ENCODE measurements around the gene PMM2.

The PMM2 gene

DNA sequence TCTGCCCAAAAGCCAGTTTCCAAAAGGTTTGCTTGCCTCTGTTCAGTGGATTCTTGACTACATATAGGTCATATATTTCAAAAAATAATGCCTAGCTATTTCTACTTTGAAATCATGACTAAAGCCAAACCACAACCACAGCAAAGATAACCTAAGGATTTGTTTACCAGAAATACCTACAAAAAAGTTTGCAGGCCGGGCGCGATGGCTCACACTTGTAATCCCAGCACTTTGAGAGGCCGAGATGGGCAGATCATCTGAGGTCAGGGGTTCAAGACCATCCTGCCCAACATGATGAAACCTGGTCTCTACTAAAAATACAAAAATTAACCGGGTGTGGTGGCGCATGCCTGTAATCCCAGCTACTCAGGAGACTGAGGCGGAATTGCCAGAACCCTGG lies 56.0 kb downstream of the PMM2 start:
- no peak overlapping the region for H2BK12ac ChIP-seq (ENCODE audit: low read length in 2 of 2)
- peaks cover 21% of the 10 kb centered on the region for H3K79me1 ChIP-seq (replicated peaks; ENCODE audit: low read length, poor library complexity, severe bottlenecking)
- no peak overlapping the region for H2AFZ ChIP-seq (ENCODE audit: low read depth, low read length)
- no peak overlapping the region for H3K4me2 ChIP-seq (ENCODE audit: low read length, poor library complexity, severe bottlenecking)
- no peak overlapping the region for H3K14ac ChIP-seq (ENCODE audit: low read length in 2 of 2)
- no peak overlapping the region for H4K8ac ChIP-seq (ENCODE audit: low read length)
- H3K18ac ChIP-seq (ENCODE audit: low read depth in 1 of 2, low read length in 2 of 2): no peak overlapping the region
- H3K23ac ChIP-seq (ENCODE audit: low read length in 2 of 2): no peak overlapping the region
- no peak overlapping the region for H2BK5ac ChIP-seq (ENCODE audit: low read depth, low read length, poor library complexity, severe bottlenecking)
- H3K4me3 ChIP-seq (ENCODE audit: insufficient read depth in 1 of 2, low read depth in 1 of 2, low read length in 2 of 2): no peak overlapping the region
- no peak overlapping the region for H2AK5ac ChIP-seq (ENCODE audit: low read length, severe bottlenecking)
- 73% methylated on average over 7 of the region's 7 CpGs for WGBS
- no peak overlapping the region for H3K4ac ChIP-seq (ENCODE audit: low read depth in 1 of 2, low read length in 2 of 2)
- no peak overlapping the region for H3K9ac ChIP-seq (ENCODE audit: low read length)
- H3K36me3 ChIP-seq (ENCODE audit: control insufficient read depth in 1 of 2, insufficient read depth in 2 of 2, low read depth in 1 of 2, low read length in 2 of 2): peaks cover 85 to 86% of the 10 kb centered on the region in 2 experiments
- no peak overlapping the region for H2BK120ac ChIP-seq (ENCODE audit: low read depth, low read length)
- H2BK15ac ChIP-seq (ENCODE audit: low read depth, poor library complexity, severe bottlenecking): no peak overlapping the region
- no peak overlapping the region for H3K27ac ChIP-seq (ENCODE audit: low read length, poor library complexity, severe bottlenecking)
- no peaks in the 10 kb centered on the region for H3K27me3 ChIP-seq (ENCODE audit: control insufficient read depth in 1 of 2, insufficient read depth in 1 of 2, low read length in 2 of 2)
- H4K91ac ChIP-seq (ENCODE audit: low read length): no peak overlapping the region
- no peak for DNase-seq
- peaks cover 37% of the 10 kb centered on the region for H3K4me1 ChIP-seq (ENCODE audit: control insufficient read depth, insufficient read depth, low read depth, low read length)
- no peaks in the 10 kb centered on the region for H3K9me3 ChIP-seq (ENCODE audit: control insufficient read depth, low read length)

DNA sequence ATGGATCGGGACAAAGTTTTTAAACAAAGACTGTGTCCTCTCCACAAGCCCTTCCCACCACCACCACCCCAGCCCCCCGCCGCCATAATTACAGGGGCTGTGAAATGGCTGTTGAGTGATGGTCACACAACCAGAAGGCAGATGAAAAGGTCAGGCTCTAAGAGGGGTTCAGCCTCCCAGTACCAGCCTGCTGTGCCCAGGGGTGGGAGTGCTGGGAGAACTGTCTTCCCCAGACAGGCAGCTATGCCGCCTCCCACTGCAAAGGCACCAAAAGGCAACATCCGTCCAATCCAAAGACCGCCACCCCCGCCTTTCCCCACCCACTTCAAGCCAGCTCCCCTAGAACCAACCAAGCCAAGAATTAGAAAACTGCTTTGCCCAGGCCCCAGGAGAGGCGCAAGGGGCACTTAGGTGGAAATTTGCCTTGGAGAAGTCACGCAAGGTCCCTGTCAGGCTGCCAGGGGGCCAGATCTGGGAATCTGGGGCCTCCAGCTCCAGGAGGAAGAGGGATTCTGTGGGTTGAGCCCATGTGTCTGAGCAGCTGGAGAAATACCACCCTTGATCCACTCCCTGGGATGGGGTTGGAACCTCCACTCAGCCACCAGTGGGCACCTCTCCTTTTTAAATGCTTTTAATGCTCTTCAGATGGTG lies 56.8 kb downstream of the PMM2 start:
- no peak overlapping the region for H3K14ac ChIP-seq (ENCODE audit: low read length in 2 of 2)
- H3K27me3 ChIP-seq (ENCODE audit: control insufficient read depth in 1 of 2, insufficient read depth in 1 of 2, low read length in 2 of 2): no peaks in the 10 kb centered on the region
- peak overlapping the region in 1 of 2 experiments; percentile 22 for H3K18ac ChIP-seq (ENCODE audit: low read depth in 1 of 2, low read length in 2 of 2)
- peak overlapping the region; percentile 6 for H3K27ac ChIP-seq (ENCODE audit: low read length, poor library complexity, severe bottlenecking)
- no peak for DNase-seq
- no peak overlapping the region for H2AFZ ChIP-seq (ENCODE audit: low read depth, low read length)
- 96% methylated on average over 6 of the region's 9 CpGs for WGBS
- H3K4ac ChIP-seq (ENCODE audit: low read depth in 1 of 2, low read length in 2 of 2): no peak overlapping the region
- H2BK120ac ChIP-seq (ENCODE audit: low read depth, low read length): no peak overlapping the region
- no peak overlapping the region for H2AK5ac ChIP-seq (ENCODE audit: low read length, severe bottlenecking)
- no peak overlapping the region for H3K23ac ChIP-seq (ENCODE audit: low read length in 2 of 2)
- H3K9ac ChIP-seq (ENCODE audit: low read length): no peak overlapping the region
- peaks cover 86 to 87% of the 10 kb centered on the region in 2 experiments for H3K36me3 ChIP-seq (ENCODE audit: control insufficient read depth in 1 of 2, insufficient read depth in 2 of 2, low read depth in 1 of 2, low read length in 2 of 2)
- H4K8ac ChIP-seq (ENCODE audit: low read length): no peak overlapping the region
- H3K4me1 ChIP-seq (ENCODE audit: control insufficient read depth, insufficient read depth, low read depth, low read length): peaks cover 35% of the 10 kb centered on the region
- no peak overlapping the region for H3K4me2 ChIP-seq (ENCODE audit: low read length, poor library complexity, severe bottlenecking)
- no peak overlapping the region for H2BK15ac ChIP-seq (ENCODE audit: low read depth, poor library complexity, severe bottlenecking)
- no peaks in the 10 kb centered on the region for H3K9me3 ChIP-seq (ENCODE audit: control insufficient read depth, low read length)
- no peak overlapping the region for H2BK5ac ChIP-seq (ENCODE audit: low read depth, low read length, poor library complexity, severe bottlenecking)
- H4K91ac ChIP-seq (ENCODE audit: low read length): peak overlapping the region; percentile 18
- H3K4me3 ChIP-seq (ENCODE audit: insufficient read depth in 1 of 2, low read depth in 1 of 2, low read length in 2 of 2): no peak overlapping the region
- H2BK12ac ChIP-seq (ENCODE audit: low read length in 2 of 2): no peak overlapping the region
- peaks cover 21% of the 10 kb centered on the region for H3K79me1 ChIP-seq (replicated peaks; ENCODE audit: low read length, poor library complexity, severe bottlenecking)

DNA sequence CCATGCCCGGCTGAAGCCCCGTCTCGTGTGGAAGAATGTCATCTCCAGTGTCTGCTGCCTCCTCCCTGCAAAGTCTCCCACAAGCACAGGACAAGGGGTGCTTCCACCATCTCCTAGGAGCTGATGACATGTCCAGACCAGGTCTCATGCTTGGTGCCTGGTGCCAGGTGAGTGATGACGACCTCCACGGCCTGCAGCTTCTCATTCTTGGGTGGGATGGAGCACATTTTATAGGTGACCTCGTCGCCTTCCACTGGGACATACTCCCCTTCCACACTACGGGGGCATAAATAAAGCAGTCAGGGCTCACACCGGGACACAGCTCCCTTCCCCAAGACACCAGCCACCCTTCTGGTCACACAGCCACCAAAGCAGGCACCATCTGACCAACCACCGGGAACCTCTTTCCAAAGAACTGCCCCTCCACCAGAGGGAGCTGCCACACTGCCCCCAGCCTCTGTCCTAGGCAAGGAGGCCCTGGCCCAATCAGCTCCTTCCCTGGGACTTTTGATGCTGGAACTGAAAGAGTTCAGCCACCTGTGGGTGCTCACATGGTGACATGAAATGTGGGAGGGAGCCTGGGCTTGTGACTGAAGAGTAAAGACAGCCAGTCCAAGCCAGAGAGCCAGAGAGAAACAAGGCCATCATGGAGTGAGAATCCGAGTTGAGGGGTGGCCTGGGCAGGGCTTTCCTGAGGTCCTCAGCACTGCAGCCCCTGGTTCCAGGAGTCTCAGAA lies 57.6 kb downstream of the PMM2 start:
- Histone ChIP-seq H2BK12ac (ENCODE audit: low read length in 2 of 2) (no peak overlapping the region), H2BK120ac (ENCODE audit: low read depth, low read length) (no peak overlapping the region), H2BK15ac (ENCODE audit: low read depth, poor library complexity, severe bottlenecking) (no peak overlapping the region), H4K8ac (ENCODE audit: low read length) (no peak overlapping the region), H3K9ac (ENCODE audit: low read length) (no peak overlapping the region), H4K91ac (ENCODE audit: low read length) (peak overlapping the region; percentile 9), H3K18ac (ENCODE audit: low read depth in 1 of 2, low read length in 2 of 2) (no peak overlapping the region), H3K4ac (ENCODE audit: low read depth in 1 of 2, low read length in 2 of 2) (no peak overlapping the region), H2AFZ (ENCODE audit: low read depth, low read length) (no peak overlapping the region), H2BK5ac (ENCODE audit: low read depth, low read length, poor library complexity, severe bottlenecking) (no peak overlapping the region), H3K23ac (ENCODE audit: low read length in 2 of 2) (no peak overlapping the region), H3K4me3 (ENCODE audit: insufficient read depth in 1 of 2, low read depth in 1 of 2, low read length in 2 of 2) (no peak overlapping the region), H2AK5ac (ENCODE audit: low read length, severe bottlenecking) (no peak overlapping the region), H3K27me3 (ENCODE audit: control insufficient read depth in 1 of 2, insufficient read depth in 1 of 2, low read length in 2 of 2) (no peaks in the 10 kb centered on the region), H3K9me3 (ENCODE audit: control insufficient read depth, low read length) (no peaks in the 10 kb centered on the region), H3K36me3 (ENCODE audit: control insufficient read depth in 1 of 2, insufficient read depth in 2 of 2, low read depth in 1 of 2, low read length in 2 of 2) (peaks cover 79 to 81% of the 10 kb centered on the region in 2 experiments), H3K4me1 (ENCODE audit: control insufficient read depth, insufficient read depth, low read depth, low read length) (peaks cover 36% of the 10 kb centered on the region), H3K79me1 (replicated peaks; ENCODE audit: low read length, poor library complexity, severe bottlenecking) (peaks cover 21% of the 10 kb centered on the region), H3K14ac (ENCODE audit: low read length in 2 of 2) (no peak overlapping the region), H3K4me2 (ENCODE audit: low read length, poor library complexity, severe bottlenecking) (no peak overlapping the region), H3K27ac (ENCODE audit: low read length, poor library complexity, severe bottlenecking) (no peak overlapping the region)
- DNase-seq: no peak
- WGBS: 88% methylated on average over 9 of the region's 11 CpGs

DNA sequence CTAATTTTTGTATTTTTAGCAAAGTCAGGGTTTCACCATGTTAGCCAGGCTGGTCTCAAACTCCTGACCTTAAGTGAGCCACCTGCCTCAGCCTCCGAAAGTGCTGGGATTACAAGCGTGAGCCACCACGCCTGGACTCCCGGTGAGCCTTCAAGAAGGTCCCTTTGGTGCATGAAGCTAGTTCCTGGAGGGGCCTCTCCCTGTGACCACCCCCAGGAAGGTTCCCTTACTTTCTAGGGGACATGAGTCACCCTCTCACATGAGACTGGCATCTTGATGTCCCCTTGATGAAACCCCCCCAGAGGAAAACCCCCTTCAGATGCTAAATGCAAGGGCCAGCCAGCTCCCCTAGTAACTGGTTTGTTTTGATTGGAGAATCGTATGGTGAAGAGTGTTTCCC lies 58.3 kb downstream of the PMM2 start:
- Histone ChIP-seq H2AK5ac (ENCODE audit: low read length, severe bottlenecking) (no peak overlapping the region), H3K27ac (ENCODE audit: low read length, poor library complexity, severe bottlenecking) (no peak overlapping the region), H3K9me3 (ENCODE audit: control insufficient read depth, low read length) (no peaks in the 10 kb centered on the region), H3K4me3 (ENCODE audit: insufficient read depth in 1 of 2, low read depth in 1 of 2, low read length in 2 of 2) (no peak overlapping the region), H2BK12ac (ENCODE audit: low read length in 2 of 2) (no peak overlapping the region), H3K23ac (ENCODE audit: low read length in 2 of 2) (no peak overlapping the region), H3K18ac (ENCODE audit: low read depth in 1 of 2, low read length in 2 of 2) (no peak overlapping the region), H3K79me1 (replicated peaks; ENCODE audit: low read length, poor library complexity, severe bottlenecking) (peaks cover 21% of the 10 kb centered on the region), H3K4me2 (ENCODE audit: low read length, poor library complexity, severe bottlenecking) (no peak overlapping the region), H2AFZ (ENCODE audit: low read depth, low read length) (no peak overlapping the region), H3K36me3 (ENCODE audit: control insufficient read depth in 1 of 2, insufficient read depth in 2 of 2, low read depth in 1 of 2, low read length in 2 of 2) (peaks cover 72 to 79% of the 10 kb centered on the region in 2 experiments), H2BK15ac (ENCODE audit: low read depth, poor library complexity, severe bottlenecking) (no peak overlapping the region), H2BK5ac (ENCODE audit: low read depth, low read length, poor library complexity, severe bottlenecking) (no peak overlapping the region), H3K4me1 (ENCODE audit: control insufficient read depth, insufficient read depth, low read depth, low read length) (peaks cover 35% of the 10 kb centered on the region), H4K8ac (ENCODE audit: low read length) (no peak overlapping the region), H3K9ac (ENCODE audit: low read length) (no peak overlapping the region), H3K27me3 (ENCODE audit: control insufficient read depth in 1 of 2, insufficient read depth in 1 of 2, low read length in 2 of 2) (no peaks in the 10 kb centered on the region), H4K91ac (ENCODE audit: low read length) (no peak overlapping the region), H3K4ac (ENCODE audit: low read depth in 1 of 2, low read length in 2 of 2) (no peak overlapping the region), H2BK120ac (ENCODE audit: low read depth, low read length) (no peak overlapping the region), H3K14ac (ENCODE audit: low read length in 2 of 2) (no peak overlapping the region)
- no peak for DNase-seq
- 70% methylated on average over 5 of the region's 5 CpGs for WGBS
